Hematopoietic multipotent progenitor cell treated with erythropoietin and hydrocortisone succinate and interleukin-3 and kit ligand, for 8 days (in vitro differentiated cells): Measurements from ENCODE around the gene SORCS1.

Experiments
- DNase-seq: peaks from one replicate; pipeline ENCODE4 v3.0.0-alpha.2; 2015

The SORCS1 gene

DNA sequence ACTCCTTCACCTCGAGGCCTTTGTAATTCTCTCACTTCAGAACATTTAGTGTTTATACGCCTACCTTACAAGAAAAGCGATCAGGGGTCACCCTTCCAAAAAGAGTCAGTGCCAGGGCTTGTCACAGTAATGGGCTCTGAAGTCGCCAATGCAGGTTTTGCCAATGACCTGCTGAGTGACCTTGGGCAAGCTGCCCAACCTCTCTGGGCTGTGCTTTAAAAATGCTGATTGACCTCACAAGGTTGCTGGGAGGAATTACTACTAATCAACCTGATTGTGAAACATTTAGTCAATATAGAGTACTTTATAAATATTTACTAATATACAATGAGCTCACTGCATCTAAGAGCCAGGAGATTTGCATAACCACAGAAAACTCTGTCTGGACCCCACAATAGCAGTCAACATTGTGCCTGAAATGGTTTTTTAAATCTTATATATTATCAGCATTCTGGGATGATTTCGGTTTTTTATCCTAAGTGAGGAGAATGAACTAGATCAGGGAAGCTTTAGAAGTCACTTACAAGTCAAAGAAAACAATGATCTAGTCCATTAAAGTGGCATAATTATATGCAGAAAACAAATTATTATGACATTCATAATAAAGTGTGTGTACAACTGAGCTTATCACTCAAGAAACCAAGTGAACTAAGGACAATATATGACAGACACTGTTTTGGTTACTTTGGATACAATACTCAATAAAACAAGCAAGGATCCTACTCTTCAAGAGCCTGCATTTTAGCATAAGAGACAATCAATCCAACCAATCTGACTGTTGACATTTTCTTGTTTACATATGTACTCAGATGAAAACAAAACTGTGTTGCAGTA, 290.5 kb downstream of the SORCS1 start:
- no peak for DNase-seq

GRCh38 chr10:106872176-106872575, 292.3 kb downstream of the SORCS1 start:
- DNase-seq: no peak

DNA sequence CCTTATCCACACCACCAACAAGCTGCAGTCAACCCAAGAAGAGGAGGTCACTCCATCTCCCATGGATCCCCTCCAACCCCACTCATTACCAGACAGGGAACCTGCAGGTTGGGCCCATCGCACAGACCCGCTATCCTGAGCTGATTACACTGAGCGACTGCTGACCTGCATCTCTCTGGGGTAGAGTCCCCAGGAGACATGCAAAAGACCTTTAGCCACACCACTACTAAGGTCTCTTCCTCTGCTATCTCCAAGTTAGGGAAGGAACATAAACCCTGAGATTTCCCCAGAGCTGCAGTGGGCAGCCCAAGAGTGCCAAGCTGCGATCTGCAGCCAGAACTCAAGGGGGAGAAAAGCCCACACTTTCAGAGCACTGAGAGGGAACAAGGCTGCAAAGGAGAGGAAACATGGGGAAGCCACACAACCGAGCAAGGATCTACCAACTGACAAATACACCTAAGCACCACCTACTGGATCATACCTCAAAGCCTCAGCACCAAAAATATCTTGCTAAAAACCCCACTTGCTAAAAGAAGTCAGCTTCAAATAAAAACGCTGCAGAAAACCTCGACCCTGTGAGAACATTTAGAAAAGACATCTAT, 298.2 kb downstream of the SORCS1 start:
- DNase-seq: no peak

- DNase-seq: no peak
These were observed 300.5 kb downstream of the SORCS1 start for GRCh38 chr10:106864031-106864430.

DNA sequence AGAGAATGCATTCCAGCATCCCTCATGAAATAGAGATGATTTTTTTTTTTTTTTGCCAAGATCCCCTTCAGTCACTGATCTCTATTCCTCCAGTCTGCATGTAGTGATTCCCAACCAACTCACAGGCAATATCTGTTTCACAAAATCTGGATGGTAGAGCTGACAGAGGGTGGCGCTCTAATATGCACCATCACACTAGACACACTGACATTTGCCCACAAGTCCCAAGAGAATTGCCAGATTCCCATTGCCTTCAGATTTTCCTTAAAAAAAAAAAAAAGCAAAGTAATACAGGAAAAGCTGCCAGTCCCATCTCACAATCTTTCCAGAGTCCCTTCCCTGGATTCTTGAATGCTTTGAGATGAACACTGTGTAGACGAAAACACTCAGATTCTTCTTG, 301.0 kb downstream of the SORCS1 start:
- no peak for DNase-seq

DNA sequence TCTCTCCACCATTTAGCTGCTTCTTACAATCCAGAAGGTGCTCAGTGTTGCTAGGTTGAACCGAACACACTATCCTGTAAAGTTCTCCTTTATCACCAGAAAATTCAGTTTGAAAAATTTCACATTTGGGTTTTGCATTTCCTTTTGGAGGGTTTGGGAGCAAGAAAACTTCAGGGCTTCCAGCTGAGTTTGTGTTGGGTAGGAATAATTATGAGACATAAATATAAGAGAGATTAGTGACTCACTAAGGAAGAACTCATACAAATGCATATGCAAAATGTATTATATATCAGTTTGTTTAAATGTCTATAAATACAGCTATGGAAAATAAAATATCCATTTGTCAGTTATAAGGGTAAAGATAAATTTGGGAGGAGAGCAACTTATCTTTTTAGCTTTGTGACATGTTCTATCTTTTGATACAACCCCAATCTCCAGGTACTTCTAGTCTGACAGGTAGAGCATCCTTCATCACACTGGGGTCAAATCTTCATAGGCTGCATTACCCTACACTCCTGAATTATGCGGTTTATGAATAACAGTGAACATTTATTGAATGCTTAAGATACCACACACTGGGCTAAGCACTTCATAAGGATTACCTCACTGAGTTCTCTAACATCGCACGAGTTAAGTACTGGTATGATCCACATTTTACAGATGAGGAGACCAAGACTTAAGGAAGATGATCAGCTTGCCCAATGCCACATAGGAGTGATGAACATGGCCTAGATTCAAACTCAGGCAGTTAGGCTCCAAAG, 304.4 kb downstream of the SORCS1 start:
- DNase-seq: no peak

DNA sequence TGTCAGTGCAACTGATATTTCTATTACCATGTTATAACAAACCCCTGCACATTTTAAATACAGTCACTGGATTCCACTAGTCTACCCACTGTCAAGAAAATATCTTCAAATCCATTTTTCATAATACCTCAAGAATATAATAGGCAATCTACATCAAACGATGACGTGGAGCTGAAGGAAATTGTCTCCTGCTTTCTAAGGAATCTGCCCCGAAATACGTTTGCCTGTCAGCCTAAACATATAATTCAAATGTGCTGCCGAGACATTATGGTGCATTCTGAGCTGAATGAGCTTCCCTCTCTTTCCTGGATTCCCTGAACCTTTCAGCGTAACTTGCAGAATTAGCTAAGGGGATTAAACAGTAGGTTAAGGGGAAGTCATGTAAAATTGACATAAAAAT, 306.8 kb downstream of the SORCS1 start:
- no peak for DNase-seq

GRCh38 chr10:106857213-106857612, 307.3 kb downstream of the SORCS1 start:
- DNase-seq: no peak

DNA sequence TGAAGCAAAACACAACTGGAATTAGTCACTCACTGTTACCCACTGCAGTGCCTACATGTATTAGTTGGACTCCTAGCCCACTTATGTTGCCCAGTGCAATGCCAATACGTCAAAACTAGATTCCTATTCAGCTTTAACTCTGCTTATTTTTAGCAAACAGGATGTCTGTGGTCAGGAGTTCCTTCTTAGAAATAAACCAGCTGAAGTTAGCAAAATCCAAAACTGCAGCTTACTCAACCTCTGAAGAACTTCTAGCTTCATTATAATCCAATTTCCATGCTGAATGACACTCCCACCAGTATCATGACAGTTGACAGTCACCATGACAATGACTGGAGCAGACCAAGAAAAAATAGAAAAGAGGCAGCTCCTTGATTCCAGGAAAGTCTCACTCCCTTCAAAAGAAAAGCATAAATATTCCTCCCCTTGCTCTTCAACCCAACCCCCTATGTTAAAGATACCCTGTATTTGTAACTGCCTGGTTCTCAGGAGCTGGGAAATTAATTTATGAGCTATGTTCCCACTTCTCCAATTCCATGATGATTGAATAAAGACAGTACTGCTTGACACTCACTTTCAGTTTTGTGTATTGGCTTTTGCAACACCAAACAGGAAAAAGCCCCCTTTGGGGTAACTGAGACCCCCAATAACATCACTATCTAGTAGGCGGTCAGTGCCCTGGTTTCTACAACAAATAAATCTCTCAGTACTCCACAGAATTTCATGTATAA, 327.4 kb downstream of the SORCS1 start:
- peak; percentile 12 for DNase-seq

DNA sequence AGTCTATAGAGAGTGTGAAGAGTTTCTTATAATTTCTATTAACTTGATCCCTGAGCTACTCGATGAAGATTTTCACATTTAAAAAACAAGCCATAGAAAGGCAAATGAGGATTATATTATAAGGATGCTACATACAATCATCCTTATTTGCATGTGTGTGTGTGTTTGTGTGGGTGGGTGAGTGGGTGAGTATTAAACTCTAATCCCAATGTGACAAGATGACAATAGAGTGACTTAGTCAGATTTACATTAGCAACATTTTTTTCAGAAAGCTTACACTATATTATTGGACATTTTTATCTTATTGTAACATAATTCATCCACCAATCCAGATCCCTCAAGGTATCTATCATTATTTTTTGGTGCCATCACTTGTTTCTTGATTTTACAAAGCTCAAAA, 331.7 kb downstream of the SORCS1 start:
- no peak for DNase-seq

DNA sequence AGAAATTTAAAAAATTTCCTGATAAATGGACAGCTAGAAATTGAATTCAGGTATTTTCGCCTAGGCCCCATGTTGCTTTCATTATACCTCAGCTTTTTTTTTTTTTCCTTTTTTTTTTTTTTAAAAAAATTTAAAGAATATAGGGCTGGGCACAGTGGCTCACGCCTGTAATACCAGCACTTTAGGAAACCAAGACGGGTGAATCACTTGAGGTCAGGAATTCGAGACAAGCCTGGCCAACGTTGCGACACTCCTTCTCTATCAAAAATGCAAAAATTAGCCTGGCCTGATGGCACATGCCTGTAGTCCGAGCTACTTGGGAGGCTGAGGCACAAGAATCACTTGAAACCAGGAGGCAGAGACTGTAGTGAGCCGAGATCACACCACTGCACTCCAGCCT, 334.0 kb downstream of the SORCS1 start:
- DNase-seq: no peak

DNA sequence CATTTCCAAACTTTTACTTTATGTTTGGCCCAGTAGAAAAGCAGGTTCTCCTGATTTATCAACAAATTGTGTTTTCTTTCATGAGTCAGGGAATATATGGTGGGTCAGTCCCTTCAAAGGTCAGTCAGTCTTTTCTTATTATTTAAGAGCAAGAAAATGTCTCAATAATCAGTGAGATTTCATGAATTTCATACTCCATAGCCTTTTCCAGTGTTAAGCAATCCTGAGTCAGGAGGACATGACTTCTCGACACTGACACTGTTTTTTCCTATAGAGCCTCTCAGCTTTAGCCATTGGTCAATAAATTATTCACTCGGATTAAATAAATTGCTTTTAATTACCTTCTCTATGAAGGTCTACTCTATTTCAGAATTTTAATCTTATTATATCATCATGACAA, 334.5 kb downstream of the SORCS1 start:
- DNase-seq: no peak

DNA sequence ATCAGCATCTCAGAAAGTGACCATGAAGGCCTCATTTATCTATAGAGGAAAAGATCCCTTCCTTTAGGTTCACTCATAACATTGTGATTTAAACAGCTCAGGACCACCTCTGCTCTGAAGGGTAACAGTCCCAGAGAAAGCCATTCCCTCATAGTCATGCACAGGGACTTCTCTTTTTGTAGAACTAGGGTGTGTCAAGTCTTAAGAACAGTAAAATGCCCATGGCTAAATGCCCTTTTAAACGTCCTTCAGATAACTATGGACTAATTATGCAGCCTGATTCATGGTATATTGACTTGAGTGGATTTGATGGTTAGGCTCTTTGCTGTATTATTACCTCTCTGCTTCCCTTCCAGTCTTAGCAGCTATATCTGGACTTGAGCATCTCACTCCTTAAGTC, 337.8 kb downstream of the SORCS1 start:
- DNase-seq: no peak

DNA sequence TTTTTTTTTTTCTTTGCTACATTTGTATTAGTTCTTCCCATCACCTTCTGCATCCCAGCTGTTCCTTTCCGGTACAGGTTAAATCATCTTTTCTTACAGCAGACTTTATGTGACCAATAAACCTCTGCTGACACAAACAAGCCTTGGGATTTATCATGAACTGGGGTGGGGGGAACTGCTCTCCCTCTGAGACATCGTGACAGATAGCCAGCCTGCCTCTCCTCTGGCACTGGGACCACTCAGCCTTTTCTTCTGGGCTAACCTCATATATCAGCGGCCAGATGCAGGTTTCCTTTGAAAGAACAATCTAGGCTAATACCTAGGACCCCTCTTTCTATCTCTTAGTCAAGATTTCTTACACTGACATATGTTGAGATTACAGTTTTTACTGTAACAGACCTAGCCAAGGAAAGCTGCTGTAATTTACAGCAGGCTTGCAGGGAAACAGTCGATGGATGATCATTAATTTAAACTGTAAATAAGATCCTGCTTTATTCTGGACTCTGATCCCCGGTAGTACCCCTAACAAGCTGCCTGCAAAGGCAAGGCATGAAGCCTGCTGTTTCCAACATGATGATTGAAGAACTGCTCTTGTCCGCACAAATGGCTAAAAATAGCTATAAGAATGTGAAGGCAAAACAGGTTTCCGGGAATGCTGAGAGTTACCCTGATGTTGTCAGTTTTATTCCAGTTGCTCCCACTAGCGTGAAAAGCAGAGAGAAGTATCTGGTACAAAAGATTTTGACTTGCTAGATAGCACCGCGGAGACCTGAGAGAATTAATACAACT, 338.7 kb downstream of the SORCS1 start:
- no peak for DNase-seq

DNA sequence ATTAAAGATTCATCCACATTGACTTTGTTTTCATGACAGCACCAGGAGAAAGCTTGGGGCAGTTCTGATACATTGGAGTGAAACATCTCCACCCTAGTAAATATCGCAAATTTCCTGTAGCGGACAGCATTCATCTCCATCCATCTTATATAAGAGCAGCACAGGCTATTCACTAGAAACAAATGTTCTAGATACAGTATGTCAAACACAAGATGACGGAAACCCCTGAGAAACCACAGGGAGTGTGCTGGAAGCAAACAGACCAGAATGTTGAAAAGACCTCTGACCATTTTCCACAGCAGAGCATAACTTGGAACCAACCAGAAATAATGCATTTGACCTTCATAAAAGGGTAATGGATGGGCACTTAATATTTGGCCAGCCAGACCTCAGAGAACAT, 343.9 kb downstream of the SORCS1 start:
- no peak for DNase-seq

GRCh38 chr10:106819490-106819889, 345.0 kb downstream of the SORCS1 start:
- DNase-seq: peak; percentile 62

GRCh38 chr10:106816318-106817085, 348.0 kb downstream of the SORCS1 start:
- DNase-seq: no peak

GRCh38 chr10:106815427-106816043, 349.0 kb downstream of the SORCS1 start:
- DNase-seq: no peak

DNA sequence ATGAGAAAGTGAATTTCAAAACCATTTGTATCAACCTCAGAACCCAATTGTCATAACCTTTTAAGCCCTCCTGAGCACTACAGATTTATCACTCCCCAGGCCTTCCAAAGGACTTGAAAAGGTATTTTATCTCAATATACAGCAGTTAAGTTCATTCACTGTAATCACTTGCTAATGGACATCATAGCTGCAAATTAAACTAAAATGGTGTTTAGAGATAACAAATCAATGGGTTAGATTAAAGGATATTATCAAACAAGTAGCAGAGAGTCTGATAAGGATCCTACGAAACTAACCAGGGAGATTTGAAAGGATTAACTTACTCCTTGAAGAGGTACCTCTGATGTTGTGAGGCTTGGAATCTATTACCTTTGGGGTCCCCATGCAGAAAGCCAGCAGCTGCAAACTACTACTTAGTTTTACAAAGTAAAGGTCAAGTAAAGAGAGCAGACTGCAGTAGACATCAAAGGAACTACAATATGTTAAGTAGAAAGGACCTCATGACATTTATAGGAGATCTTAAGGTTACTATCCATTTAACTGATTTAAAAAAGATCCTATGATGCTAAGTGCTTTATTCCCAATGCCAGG, 359.4 kb downstream of the SORCS1 start:
- no peak for DNase-seq

DNA sequence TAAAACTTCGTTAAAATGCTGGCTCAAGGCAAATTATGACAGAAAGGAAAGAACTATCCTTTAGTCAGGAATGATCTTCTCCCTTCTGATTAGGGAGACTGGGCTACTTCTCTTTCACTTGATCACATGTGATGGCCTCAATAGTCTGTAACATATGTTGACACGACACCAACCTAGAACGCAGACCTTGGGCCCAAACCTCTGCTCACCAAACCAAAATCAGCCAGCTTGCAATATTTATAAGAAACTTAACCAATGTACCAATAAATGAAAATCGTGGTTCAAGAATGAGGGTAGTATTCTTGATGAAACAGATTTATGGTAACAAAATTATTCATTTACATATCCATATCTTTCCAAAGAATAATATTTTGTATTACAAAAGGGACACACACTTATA, 361.6 kb downstream of the SORCS1 start:
- no peak for DNase-seq

DNA sequence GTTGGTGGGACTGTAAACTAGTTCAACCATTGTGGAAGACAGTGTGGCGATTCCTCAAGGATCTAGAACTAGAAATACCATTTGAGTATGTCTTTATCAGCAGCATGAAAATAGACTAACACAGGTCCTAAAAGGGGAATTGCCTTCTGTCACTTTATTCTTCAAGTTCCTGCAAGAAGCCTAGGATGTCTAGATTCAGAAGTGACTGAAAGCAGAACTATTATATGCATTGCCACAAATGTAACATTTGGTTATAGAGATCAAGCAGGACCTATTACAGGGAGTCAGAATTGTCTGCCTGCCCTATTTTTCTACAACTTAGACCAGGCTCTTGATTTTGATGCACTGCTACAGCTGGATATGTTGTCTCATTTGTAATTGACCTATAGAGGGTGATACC, 364.7 kb downstream of the SORCS1 start:
- DNase-seq: no peak
